CD4-positive, alpha-beta T cell treated with Interferon alpha-2 for 1 hour (primary cell): ENCODE measurements around the gene HERC4.
A peak's percentile ranks its signal among the peaks of the same experiment; 100 is the strongest.
"Not testable (repeated sequence)": the region's sequence is repeated elsewhere in the genome, so short reads cannot be mapped to it uniquely, and the experiment has no call there.

Experiments
- DNase-seq, 2 donors: peaks; one replicate each; pipeline ENCODE4 v3.0.0-alpha.2; 2020 to 2022

HERC4 gene

DNA sequence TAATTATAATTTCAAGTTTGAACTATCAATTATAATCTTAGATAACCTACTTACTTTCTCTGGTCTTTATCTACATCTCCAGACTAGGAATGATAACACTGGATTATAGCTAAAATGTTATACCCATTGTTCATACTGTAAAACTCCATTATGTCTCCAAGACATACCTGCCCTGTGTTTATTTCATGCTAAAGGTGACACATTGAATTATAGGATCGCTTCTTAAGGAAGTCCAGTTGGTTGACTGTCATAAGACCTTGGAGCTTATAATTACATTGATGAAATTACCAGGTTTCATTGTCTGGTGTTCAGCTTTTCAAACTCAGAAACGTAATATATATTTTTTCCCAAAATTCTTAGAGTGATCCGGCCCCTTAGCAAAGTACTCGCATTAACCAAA, 15.5 kb upstream of the HERC4 start:
- no peak for DNase-seq

DNA sequence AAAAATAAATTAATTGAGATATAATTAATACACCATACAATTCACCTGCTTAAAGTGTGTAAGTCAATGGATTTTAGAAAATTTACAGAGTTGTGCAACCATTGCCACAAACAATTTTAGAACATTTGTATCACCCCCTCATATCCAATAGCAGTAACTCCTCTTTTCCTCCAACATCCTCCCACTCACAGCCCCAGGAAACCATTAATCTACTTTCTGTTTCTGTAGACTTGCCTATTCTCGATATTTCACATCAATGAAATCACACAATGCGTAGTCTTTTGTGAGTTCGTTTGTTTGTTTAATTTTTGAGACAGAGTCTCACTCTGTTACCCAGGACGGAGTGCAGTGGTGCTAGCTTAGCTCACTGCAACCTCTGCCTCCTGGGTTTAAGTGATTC, 13.7 kb upstream of the HERC4 start:
- DNase-seq = no peak

- DNase-seq = no peak
Observed at GRCh38 chr10:68087685-68088401, 12.8 kb upstream of the HERC4 start.

GRCh38 chr10:68086910-68087684, 12.0 kb upstream of the HERC4 start:
- DNase-seq = no peak

GRCh38 chr10:68086011-68086410, 10.9 kb upstream of the HERC4 start:
- DNase-seq = no peak

GRCh38 chr10:68084469-68084868, 9.4 kb upstream of the HERC4 start:
- DNase-seq = no peak

GRCh38 chr10:68083953-68084352, 8.9 kb upstream of the HERC4 start:
- DNase-seq = no peak

DNA sequence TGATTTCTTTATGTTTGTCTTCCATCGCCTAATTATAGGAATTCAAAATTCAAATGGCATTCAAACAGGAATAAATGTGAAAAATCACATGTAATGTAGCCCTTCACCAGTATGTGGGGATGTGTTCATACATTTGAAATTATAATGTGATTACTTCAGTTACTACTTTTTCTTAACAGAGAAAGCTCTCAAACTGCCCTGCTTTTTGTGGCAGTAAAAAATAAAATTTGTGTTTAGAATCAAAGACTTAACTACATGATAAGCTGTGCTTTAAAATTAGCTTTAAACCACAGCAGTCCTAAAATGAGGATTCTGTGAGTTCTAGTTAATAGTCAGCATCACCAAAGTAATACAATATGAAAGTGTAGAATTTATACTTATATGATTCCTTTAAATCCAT, 7.8 kb upstream of the HERC4 start:
- no peak for DNase-seq

- no peak for DNase-seq
Observed at GRCh38 chr10:68081916-68082315, 6.8 kb upstream of the HERC4 start.

DNA sequence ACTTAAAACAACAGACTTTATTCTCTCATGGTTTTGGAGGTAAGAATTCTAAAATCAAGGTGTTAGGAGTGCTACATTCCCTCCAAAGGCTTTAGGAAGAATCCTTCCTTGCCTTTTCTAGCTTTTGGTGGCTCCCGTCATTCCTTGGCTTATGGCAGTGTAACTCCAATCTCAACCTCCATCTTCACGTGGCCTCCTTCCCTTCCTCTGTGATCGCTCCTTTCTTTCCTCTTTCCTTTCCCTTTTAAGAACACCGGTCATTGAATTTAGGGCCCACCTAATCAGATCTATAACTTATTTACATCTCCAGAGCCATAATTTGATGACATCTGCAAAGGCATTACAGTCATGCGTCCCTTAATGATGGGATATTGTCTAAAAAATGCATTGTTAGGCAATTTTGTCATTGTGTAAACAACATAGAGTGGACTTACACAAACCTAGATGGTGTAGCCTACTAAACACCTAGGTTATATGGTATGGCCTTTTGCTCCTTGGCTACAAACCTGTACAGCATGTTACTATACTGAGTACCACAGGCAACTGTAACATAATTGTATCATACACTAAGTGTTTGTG, 5.9 kb upstream of the HERC4 start:
- no peak for DNase-seq

- no peak for DNase-seq
Observed at GRCh38 chr10:68079434-68079833, 4.4 kb upstream of the HERC4 start.

DNA sequence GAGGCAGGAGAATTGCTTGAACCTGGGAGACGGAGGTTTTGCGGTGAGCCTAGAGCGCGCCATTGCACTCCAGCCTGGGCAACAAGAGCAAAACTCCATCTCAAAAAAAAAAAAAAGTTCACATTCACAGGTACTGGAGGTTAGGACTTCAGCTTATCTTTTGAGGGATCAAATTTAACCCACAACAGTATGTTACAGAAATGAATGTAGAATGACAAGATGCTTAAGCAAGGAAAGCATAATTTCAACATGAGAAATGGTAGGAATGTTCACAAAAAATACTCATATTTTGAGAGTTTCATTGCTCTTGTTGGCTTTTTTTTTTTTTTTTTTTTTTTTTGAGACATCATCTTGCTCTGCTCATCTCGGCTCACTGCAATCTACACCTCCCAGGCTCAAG, 1.9 kb upstream of the HERC4 start:
- DNase-seq = no peak

DNA sequence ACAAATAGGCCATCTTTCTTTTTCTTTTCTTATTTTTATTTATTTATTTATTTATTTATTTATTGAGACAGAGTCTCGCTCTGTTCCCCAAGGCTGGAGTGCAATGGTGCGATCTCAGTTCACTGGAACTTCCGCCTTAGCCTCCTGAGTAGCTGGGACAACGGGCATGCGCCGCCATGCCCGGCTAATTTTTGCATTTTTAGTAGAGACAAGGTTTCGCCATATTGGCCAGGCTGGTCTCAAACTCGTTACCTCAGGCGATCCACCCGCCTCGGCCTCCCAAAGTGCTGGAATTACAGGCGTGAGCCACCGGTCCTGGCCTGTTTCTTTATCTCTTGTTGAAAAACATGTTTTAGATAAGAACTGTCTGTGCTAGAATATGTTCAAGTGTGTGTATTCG, 998 bp upstream of the HERC4 start:
- not testable (repeated sequence) for DNase-seq

DNA sequence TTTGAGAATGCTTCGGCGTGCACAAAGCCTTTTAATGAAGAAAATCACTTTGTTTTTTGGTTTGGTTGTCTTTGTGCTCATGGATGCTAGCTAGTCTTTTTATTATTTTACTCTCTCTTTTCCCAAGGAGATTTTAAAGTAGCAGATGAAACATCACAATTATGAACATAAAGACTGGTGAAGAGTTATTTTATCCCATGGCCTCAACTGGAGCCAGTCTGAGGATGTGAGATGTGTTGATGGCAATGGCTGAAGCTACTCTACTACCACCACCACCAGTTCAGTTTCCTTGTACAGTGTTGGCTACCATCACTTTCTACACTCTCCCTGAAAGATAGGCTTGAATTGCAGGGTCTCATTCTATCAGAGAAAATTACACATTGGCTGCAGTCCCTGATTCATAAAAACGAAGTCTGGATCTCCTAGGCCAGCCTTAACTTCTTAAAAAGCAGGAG, 494 bp upstream of the HERC4 start:
- DNase-seq = no peak

GRCh38 chr10:68074031-68074774, 880 bp downstream of the HERC4 start:
- peak in 1 of 2 donors; percentile 31 for DNase-seq

DNA sequence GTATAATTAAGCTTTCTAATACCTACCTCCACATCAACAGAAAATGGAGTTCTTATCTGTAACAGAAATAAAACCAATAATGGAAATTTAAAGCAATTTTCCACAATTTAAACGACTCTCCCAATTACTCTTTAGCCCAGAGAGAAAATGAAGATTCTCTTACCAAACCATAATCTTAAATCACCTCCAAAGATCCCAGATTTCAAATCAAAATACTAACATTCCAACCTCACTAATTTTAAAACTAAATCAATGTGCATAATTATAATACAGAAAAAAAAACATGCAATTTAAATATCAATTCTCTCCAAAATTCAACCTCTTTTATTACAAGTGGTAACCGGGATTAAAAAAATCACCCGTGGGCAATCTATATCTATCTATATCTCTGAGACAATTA, 1.5 kb downstream of the HERC4 start:
- no peak for DNase-seq

GRCh38 chr10:68067508-68067907, 7.6 kb downstream of the HERC4 start:
- no peak for DNase-seq

- DNase-seq = no peak
Observed at GRCh38 chr10:68067029-68067428, 8.1 kb downstream of the HERC4 start.

DNA sequence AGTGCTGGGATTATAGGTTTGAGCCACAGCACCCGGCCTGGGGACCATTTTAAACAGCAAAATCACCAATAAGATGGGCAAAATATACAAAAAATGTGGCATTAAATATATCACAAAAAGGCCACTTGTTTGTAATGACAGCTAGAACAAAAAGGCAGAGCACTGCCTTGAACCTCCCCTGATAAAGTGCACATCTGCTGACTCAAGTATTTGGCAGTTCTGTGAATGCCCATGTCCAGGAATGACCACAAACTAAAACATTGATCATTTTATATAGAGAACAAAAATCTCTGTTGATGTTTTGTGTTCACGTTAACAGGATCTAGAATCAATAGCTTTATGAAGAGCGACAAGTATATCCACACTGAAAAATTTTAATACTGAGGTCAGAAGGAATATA, 21.5 kb downstream of the HERC4 start:
- DNase-seq = no peak

DNA sequence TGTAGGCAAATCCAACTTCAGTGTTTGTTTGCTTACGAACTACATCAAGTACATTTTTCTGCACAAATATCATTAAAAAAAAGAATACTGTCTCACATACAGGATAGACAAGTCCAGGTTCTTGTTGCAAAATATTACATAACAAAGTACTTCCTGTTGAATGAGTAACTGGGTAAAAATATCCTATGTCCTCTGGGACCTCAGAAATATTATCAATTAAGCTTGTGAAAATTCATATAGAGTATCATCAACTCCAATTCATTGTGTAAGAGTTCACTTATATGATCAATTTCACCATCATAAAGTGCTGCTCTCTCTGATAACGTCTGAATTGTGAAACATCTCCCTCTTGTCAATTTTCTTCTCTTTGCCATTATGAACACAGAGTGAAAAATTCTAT, 22.6 kb downstream of the HERC4 start:
- DNase-seq = no peak

- no peak for DNase-seq
Observed at GRCh38 chr10:68049289-68050078, 25.6 kb downstream of the HERC4 start.

- DNase-seq = no peak
Observed at GRCh38 chr10:68047554-68048327, 27.3 kb downstream of the HERC4 start.
